H9 (cell line): Measurements from ENCODE around the gene IBA57. TPM values are rescaled to one million over a fixed set of nuclear protein-coding genes. Genes with fewer than 3 reads are reported as not detected.

Source experiments
- DNase-seq: peaks from one replicate; pipeline ENCODE4 v3.0.0-alpha.2; 2017
- H2AFZ ChIP-seq: one replicate; pipeline ENCODE4 v1.6.1; 2013; ENCODE audit warnings: mild to moderate bottlenecking, low read length, control low read depth, moderate library complexity
- H2AK5ac ChIP-seq: 2 replicates; pipeline ENCODE4 v1.6.1; 2013; ENCODE audit warnings: low read length, control low read depth, mixed read lengths; ENCODE audit not compliant: insufficient read length
- H2BK120ac ChIP-seq: one replicate; pipeline ENCODE4 v1.6.1; 2013; ENCODE audit warnings: low read depth, mild to moderate bottlenecking, low read length, control low read depth, inconsistent platforms; ENCODE audit not compliant: poor library complexity, severe bottlenecking
- H2BK12ac ChIP-seq: 2 replicates; pipeline ENCODE4 v1.6.1; 2013; ENCODE audit warnings: low read length, control low read depth, mixed read lengths, low read depth; ENCODE audit not compliant: insufficient read length
- H2BK15ac ChIP-seq: 2 replicates; pipeline ENCODE4 v1.6.1; 2013; ENCODE audit warnings: low read depth, low read length, control low read depth
- H2BK20ac ChIP-seq: one replicate; pipeline ENCODE4 v1.6.1; 2013; ENCODE audit warnings: low read depth, mild to moderate bottlenecking, low read length, control low read depth, inconsistent platforms; ENCODE audit not compliant: poor library complexity, severe bottlenecking
- H2BK5ac ChIP-seq: 2 replicates; pipeline ENCODE4 v1.6.1; 2013; ENCODE audit warnings: low read length, control low read depth, mixed read lengths; ENCODE audit not compliant: insufficient read length
- H3K14ac ChIP-seq: 2 replicates; pipeline ENCODE4 v1.6.1; 2013; ENCODE audit warnings: low read length, control low read depth; ENCODE audit not compliant: insufficient read depth
- H3K18ac ChIP-seq: 2 replicates; pipeline ENCODE4 v1.6.1; 2013; ENCODE audit warnings: low read depth, mild to moderate bottlenecking, mixed read lengths, low read length, control low read depth; ENCODE audit not compliant: insufficient read length
- H3K23ac ChIP-seq: 2 replicates; pipeline ENCODE4 v1.6.1; 2013; ENCODE audit warnings: low read length, control low read depth, mixed read lengths, low read depth; ENCODE audit not compliant: insufficient read length
- H3K23me2 ChIP-seq: 2 replicates; pipeline ENCODE4 v1.6.1; 2013; ENCODE audit warnings: low read depth, mild to moderate bottlenecking, mixed read lengths, low read length, control low read depth; ENCODE audit not compliant: insufficient read length, poor library complexity, severe bottlenecking
- H3K27ac ChIP-seq: 2 replicates; pipeline ENCODE4 v1.5.1; 2013; ENCODE audit warnings: low read length, control low read depth, mixed read lengths, low read depth; ENCODE audit not compliant: insufficient read length
- H3K27me3 ChIP-seq: 2 replicates; pipeline ENCODE4 v1.6.1; 2013; ENCODE audit warnings: low read length, control low read depth, inconsistent platforms; ENCODE audit not compliant: insufficient read depth
- H3K4ac ChIP-seq: 2 replicates; pipeline ENCODE4 v1.6.1; 2013; ENCODE audit warnings: low read depth, mild to moderate bottlenecking, control low read depth, inconsistent platforms, low read length, moderate library complexity
- H3K4me1 ChIP-seq: 2 replicates; pipeline ENCODE4 v1.6.1; 2013; ENCODE audit warnings: low read length, control low read depth, inconsistent platforms; ENCODE audit not compliant: insufficient read depth
- H3K4me2 ChIP-seq: 2 replicates; pipeline ENCODE4 v1.6.1; 2013; ENCODE audit warnings: low read length, control low read depth, mixed read lengths; ENCODE audit not compliant: insufficient read length, insufficient read depth
- H3K56ac ChIP-seq: 2 replicates; pipeline ENCODE4 v1.6.1; 2013; ENCODE audit warnings: low read depth, mild to moderate bottlenecking, mixed read lengths, low read length, control low read depth; ENCODE audit not compliant: insufficient read length
- H3K79me1 ChIP-seq: 2 replicates; pipeline ENCODE4 v1.6.1; 2013; ENCODE audit warnings: low read depth, mild to moderate bottlenecking, moderate library complexity, low read length, control low read depth, inconsistent platforms; ENCODE audit not compliant: insufficient read depth, poor library complexity, severe bottlenecking
- H3K79me2 ChIP-seq: 2 replicates; pipeline ENCODE4 v1.6.1; 2013; ENCODE audit warnings: low read length, control low read depth, inconsistent platforms; ENCODE audit not compliant: insufficient read depth
- H3K9ac ChIP-seq: 2 replicates; pipeline ENCODE4 v1.6.1; 2013; ENCODE audit warnings: low read length, control low read depth, mixed read lengths; ENCODE audit not compliant: insufficient read length; ENCODE audit errors: extremely low read depth
- H3K9me3 ChIP-seq: one replicate; pipeline ENCODE4 v1.6.1; 2013; ENCODE audit warnings: low read depth, low read length, inconsistent platforms; ENCODE audit not compliant: control insufficient read depth
- H3T11ph ChIP-seq: one replicate; pipeline ENCODE4 v1.6.1; 2013; ENCODE audit warnings: mild to moderate bottlenecking, low read length, control low read depth, inconsistent platforms
- H4K20me1 ChIP-seq: one replicate; pipeline ENCODE4 v1.6.1; 2013; ENCODE audit not compliant: control insufficient read depth, insufficient read length, insufficient read depth
- H4K5ac ChIP-seq: 2 replicates; pipeline ENCODE4 v1.6.1; 2013; ENCODE audit warnings: low read depth, mild to moderate bottlenecking, mixed read lengths, low read length, control low read depth; ENCODE audit not compliant: insufficient read length
- H4K8ac ChIP-seq: replicated peaks from 2 replicates; pipeline ENCODE4 v1.6.1; 2013; ENCODE audit warnings: low read length, control low read depth, mixed read lengths, low read depth; ENCODE audit not compliant: insufficient read length
- H4K91ac ChIP-seq: 2 replicates; pipeline ENCODE4 v1.6.1; 2013; ENCODE audit warnings: low read depth, mild to moderate bottlenecking, moderate library complexity, mixed read lengths, low read length, control low read depth; ENCODE audit not compliant: insufficient read length
- H3K27ac Mint-ChIP-seq, 3 experiments: 2 replicates in 2 of 3; 3 replicates in 1 of 3; pipeline ENCODE4 v1.8.0; 2020 to 2021; ENCODE audit warnings: mixed read lengths in 3 of 3, mild to moderate bottlenecking in 1 of 3, moderate library complexity in 1 of 3
- H3K27me3 Mint-ChIP-seq: 2 replicates; pipeline ENCODE4 v1.8.0; 2021; ENCODE audit warnings: low read depth, mild to moderate bottlenecking, moderate library complexity, mixed read lengths
- H3K36me3 Mint-ChIP-seq, 3 experiments: 2 replicates in 2 of 3; 3 replicates in 1 of 3; pipeline ENCODE4 v1.8.0; 2020 to 2021; ENCODE audit warnings: low read depth in 3 of 3, mixed read lengths in 3 of 3; ENCODE audit not compliant: insufficient read depth in 1 of 3
- H3K4me1 Mint-ChIP-seq, 2 experiments: 2 replicates each; pipeline ENCODE4 v1.8.0; 2020; ENCODE audit warnings: mixed read lengths in 2 of 2
- H3K4me3 Mint-ChIP-seq, 2 experiments: 2 replicates in 1 of 2; 3 replicates in 1 of 2; pipeline ENCODE4 v1.8.0; 2020 to 2021; ENCODE audit warnings: mild to moderate bottlenecking in 2 of 2, mixed read lengths in 2 of 2, moderate library complexity in 1 of 2
- H3K9me3 Mint-ChIP-seq, 2 experiments: 2 replicates in 1 of 2; 3 replicates in 1 of 2; pipeline ENCODE4 v1.8.0; 2020; ENCODE audit warnings: mild to moderate bottlenecking in 2 of 2, mixed read lengths in 2 of 2, moderate library complexity in 1 of 2
- CTCF ChIP-seq: fragments of 200-600 bp; sonication (generic); conservative IDR thresholded peaks from 3 replicates; pipeline ENCODE4 v1.8.0; 2021; ENCODE audit warnings: antibody characterized with exemption, mild to moderate bottlenecking
- WGBS: extraction: QIAGEN DNeasy Blood & Tissue Kit; methylation state at CpG from one replicate; pipeline ENCODE4 v1.1.7; 2013; ENCODE audit warnings: missing lambda C conversion rate, low lambda C conversion rate, mixed read lengths; ENCODE audit not compliant: insufficient read length; ENCODE audit errors: extremely low coverage; 5-methylcytosine and 5-hydroxymethylcytosine counted together
- total RNA-seq: library from RNA; stranded (reverse); gene quantifications from 2 replicates; pipeline ENCODE4 v1.2.1, GENCODE V29; 2021

IBA57 gene
- total RNA-seq, 1 experiment from 2014 or later, result 12.6 TPM

- Histone ChIP-seq H2BK120ac (no peak overlapping the region), H4K5ac (no peak overlapping the region), H3K23me2 (peaks cover 15% of the 10 kb centered on the region), H2AK5ac (no peak overlapping the region), H4K91ac (no peak overlapping the region), H3K79me1 (no peaks in the 10 kb centered on the region), H3K27me3 (no peaks in the 10 kb centered on the region; the same call in 1 of the 2 replicates), H3K79me2 (no peaks in the 10 kb centered on the region), H4K20me1 (no peaks in the 10 kb centered on the region), H4K8ac (no peak overlapping the region), H3K14ac (peak overlapping the region; percentile 82; the same call in 1 of the 2 replicates), H3K9me3 (no peaks in the 10 kb centered on the region), H2BK15ac (no peak overlapping the region), H3K18ac (peak overlapping the region; percentile 63), H3K4me2 (peak overlapping the region; percentile 43), H3K27ac (no peak overlapping the region), H2AFZ (no peak overlapping the region), H3K56ac (no peak overlapping the region), H3T11ph (no peak overlapping the region), H2BK12ac (no peak overlapping the region), H3K4ac (no peak overlapping the region), H3K4me1 (no peaks in the 10 kb centered on the region; the same call in 1 of the 2 replicates), H3K23ac (no peak overlapping the region), H2BK5ac (no peak overlapping the region), H3K9ac (no peak overlapping the region), H2BK20ac (no peak overlapping the region)
- Mint-ChIP-seq H3K36me3 (peaks cover 17 to 34% (median 30%) of the 10 kb centered on the region in 3 experiments; a peak in 6 of 7 replicates), H3K4me1 (peaks cover 0 to 2% of the 10 kb centered on the region in 2 experiments; a peak in 1 of 4 replicates), H3K27me3 (no peaks in the 10 kb centered on the region), H3K27ac (no peak overlapping the region), H3K9me3 (no peaks in the 10 kb centered on the region), H3K4me3 (peak overlapping the region; percentile 77 to 91)
- TF ChIP-seq CTCF, result no peak
- no peak for DNase-seq
- no CpG with 5 or more reads among the region's 48 CpGs for WGBS
These were observed 48.6 kb downstream of the IBA57 start for GRCh38 chr1:228213917-228214808.
